K562 (cell line): ENCODE results near the gene DTX2.
"Not testable (repeated sequence)": the region's sequence is repeated elsewhere in the genome, so short reads cannot be mapped to it uniquely, and the experiment has no call there.

Experiments
- ATF7 ChIP-seq: fragments of 450-650 bp; IDR thresholded peaks from 2 replicates; pipeline ENCODE4 v1.7.1; 2014; ENCODE audit warnings: mild to moderate bottlenecking, moderate library complexity
- CTCF ChIP-seq, 3 experiments: IDR thresholded peaks in 2 of 3; conservative IDR thresholded peaks in 1 of 3; 2 replicates each; pipeline ENCODE4 v1.5.1; 2011 to 2012; ENCODE audit warnings: low read length in 3 of 3, mild to moderate bottlenecking in 3 of 3, control low read depth in 2 of 3, improper control_type of control experiment in 1 of 3, inconsistent platforms in 1 of 3, low read depth in 1 of 3, mixed read lengths in 1 of 3, moderate library complexity in 1 of 3; ENCODE audit not compliant: insufficient read depth in 2 of 3
- E2F8 ChIP-seq: fragments of 450-650 bp; IDR thresholded peaks from 2 replicates; pipeline ENCODE4 v1.7.1; 2018; ENCODE audit warnings: mild to moderate bottlenecking, low read depth; ENCODE audit not compliant: partially characterized antibody
- ILK ChIP-seq: fragments of 450-650 bp; IDR thresholded peaks from 2 replicates; pipeline ENCODE4 v1.6.1; 2016; ENCODE audit warnings: missing genetic modification characterization, low read depth, mild to moderate bottlenecking, missing compliant biosample characterization, moderate library complexity, borderline replicate concordance
- JUND ChIP-seq, 2 experiments: IDR thresholded peaks; 2 replicates in 1 of 2; 3 replicates in 1 of 2; pipeline ENCODE4 v1.6.1; 2011; ENCODE audit warnings: borderline replicate concordance in 2 of 2, low read depth in 2 of 2, low read length in 2 of 2, improper control_type of control experiment in 1 of 2, missing biosample characterization in 1 of 2, missing genetic modification characterization in 1 of 2, missing genetic modification reagents in 1 of 2
- RBBP5 ChIP-seq: fragments of 200-600 bp; sonication (generic); IDR thresholded peaks from 2 replicates; pipeline ENCODE4 v1.6.1; 2012; ENCODE audit warnings: borderline replicate concordance, mild to moderate bottlenecking, low read length, control low read depth, inconsistent platforms; ENCODE audit not compliant: insufficient read depth, poor library complexity, severe bottlenecking
- RCOR1 ChIP-seq, 2 experiments: IDR thresholded peaks; 2 replicates each; pipeline ENCODE4 v1.6.1; 2012; ENCODE audit warnings: low read depth in 2 of 2, low read length in 2 of 2, borderline replicate concordance in 1 of 2, improper control_type of control experiment in 1 of 2
- SPI1 ChIP-seq: IDR thresholded peaks from 2 replicates; pipeline ENCODE4 v1.6.1; 2011; ENCODE audit warnings: low read depth, low read length, control low read depth, borderline replicate concordance
- TRIM24 ChIP-seq, 2 experiments: fragments of 450-650 bp; IDR thresholded peaks; 2 replicates each; pipeline ENCODE4 v1.6.1; 2016
- TSHZ1 ChIP-seq: fragments of 250-450 bp; sonication (Bioruptor Pico); IDR thresholded peaks from 2 replicates; pipeline ENCODE4 v1.4.0; 2020; ENCODE audit warnings: mild to moderate bottlenecking, moderate library complexity

- not testable (repeated sequence) for TF ChIP-seq CTCF (IDR thresholded peaks at IDR 0.05 in 2 of 3, conservative IDR thresholded peaks at IDR 0.05 in 1 of 3; ENCODE audit: insufficient read depth in 2 of 3, low read depth in 1 of 3, low read length in 3 of 3); SPI1; ILK (tag); TRIM24 (IDR thresholded peaks at IDR 0.05); ATF7; RBBP5; TSHZ1 (CRISPR knock-in tag); JUND (IDR thresholded peaks at IDR 0.05; ENCODE audit: borderline replicate concordance, low read depth, low read length); JUND (tag; IDR thresholded peaks at IDR 0.05; ENCODE audit: borderline replicate concordance, low read depth, low read length); E2F8; RCOR1 (IDR thresholded peaks at IDR 0.05; ENCODE audit: borderline replicate concordance in 1 of 2, low read depth in 2 of 2, low read length in 2 of 2)
Measured at GRCh38 chr7:76460767-76461166, 742 bp upstream of the DTX2 start.
